ENCODE data around the gene SLC34A3.

DNA sequence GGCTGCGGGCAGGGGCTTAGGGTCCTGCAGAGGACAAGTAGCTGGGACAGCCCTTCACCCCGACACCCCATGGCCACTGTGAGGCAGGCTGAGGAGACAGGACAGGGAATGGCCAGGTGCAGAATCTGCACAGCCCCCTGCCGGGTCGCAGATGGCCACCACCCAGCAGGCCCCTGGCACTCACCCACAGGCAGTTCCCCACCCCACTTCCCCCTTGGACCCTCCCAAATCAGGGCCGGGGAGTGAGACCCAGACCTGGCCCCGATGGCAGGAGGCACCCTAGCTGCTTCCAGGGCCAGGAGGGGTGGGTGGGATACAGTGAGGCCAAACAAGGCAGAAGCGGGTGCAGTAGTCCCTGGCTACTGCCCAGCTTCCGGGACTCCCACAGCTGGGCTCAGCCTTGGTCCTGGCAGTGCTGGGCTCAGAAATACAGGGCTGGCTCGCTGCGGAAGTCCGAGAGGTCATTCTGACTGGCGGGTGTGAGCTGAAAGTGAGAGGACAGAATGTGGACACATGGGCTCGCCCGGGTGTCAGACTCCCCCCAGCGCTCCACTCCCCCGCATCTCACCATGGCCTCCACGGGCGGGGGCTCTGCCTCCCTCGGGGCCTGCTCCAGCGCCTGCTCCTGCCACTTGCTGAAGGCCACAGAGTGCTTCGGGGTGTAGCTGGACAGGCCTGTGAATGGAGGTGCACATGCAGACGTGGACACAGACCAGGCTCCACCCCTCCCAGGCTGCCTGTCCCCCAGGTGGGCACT is 38.8 kb upstream of the SLC34A3 start:
- TF ChIP-seq, protein P1, sequence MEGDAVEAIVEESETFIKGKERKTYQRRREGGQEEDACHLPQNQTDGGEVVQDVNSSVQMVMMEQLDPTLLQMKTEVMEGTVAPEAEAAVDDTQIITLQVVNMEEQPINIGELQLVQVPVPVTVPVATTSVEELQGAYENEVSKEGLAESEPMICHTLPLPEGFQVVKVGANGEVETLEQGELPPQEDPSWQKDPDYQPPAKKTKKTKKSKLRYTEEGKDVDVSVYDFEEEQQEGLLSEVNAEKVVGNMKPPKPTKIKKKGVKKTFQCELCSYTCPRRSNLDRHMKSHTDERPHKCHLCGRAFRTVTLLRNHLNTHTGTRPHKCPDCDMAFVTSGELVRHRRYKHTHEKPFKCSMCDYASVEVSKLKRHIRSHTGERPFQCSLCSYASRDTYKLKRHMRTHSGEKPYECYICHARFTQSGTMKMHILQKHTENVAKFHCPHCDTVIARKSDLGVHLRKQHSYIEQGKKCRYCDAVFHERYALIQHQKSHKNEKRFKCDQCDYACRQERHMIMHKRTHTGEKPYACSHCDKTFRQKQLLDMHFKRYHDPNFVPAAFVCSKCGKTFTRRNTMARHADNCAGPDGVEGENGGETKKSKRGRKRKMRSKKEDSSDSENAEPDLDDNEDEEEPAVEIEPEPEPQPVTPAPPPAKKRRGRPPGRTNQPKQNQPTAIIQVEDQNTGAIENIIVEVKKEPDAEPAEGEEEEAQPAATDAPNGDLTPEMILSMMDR (IDR thresholded peaks at IDR 0.05): no peak
- no peak for TF ChIP-seq POLR2A (IDR thresholded peaks at IDR 0.05)

Measured in esophagus squamous epithelium (tissue), 4 donors.